HG03060 (cell line): ENCODE data around the gene EFS.
"Not testable (repeated sequence)": the region's sequence is repeated elsewhere in the genome, so short reads cannot be mapped to it uniquely, and the experiment has no call there.

ENCODE experiments used
- ATAC-seq: cut with Tn5 transposase; IDR thresholded peaks from one replicate; pipeline ENCODE4 v1.9.1; 2021; ENCODE audit warnings: low read depth, moderate number of reproducible peaks; ENCODE audit not compliant: unreplicated experiment

Gene EFS

GRCh38 chr14:23344481-23344880 lies 20.5 kb downstream of the EFS start:
- ATAC-seq, result no peak

- no peak for ATAC-seq
Observed at GRCh38 chr14:23339506-23340268, 25.3 kb downstream of the EFS start.

- no peak for ATAC-seq
Observed at GRCh38 chr14:23335623-23336022, 29.3 kb downstream of the EFS start.

GRCh38 chr14:23327947-23328744 lies 36.8 kb downstream of the EFS start:
- ATAC-seq, result no peak

- no peak for ATAC-seq
Observed at GRCh38 chr14:23326491-23327332, 38.3 kb downstream of the EFS start.

- not testable (repeated sequence) for ATAC-seq
Observed at GRCh38 chr14:23325746-23326145, 39.2 kb downstream of the EFS start.

- no peak for ATAC-seq
Observed at GRCh38 chr14:23324993-23325392, 40.0 kb downstream of the EFS start.

GRCh38 chr14:23324455-23324846 lies 40.5 kb downstream of the EFS start:
- no peak for ATAC-seq

- no peak for ATAC-seq
Observed at GRCh38 chr14:23323838-23324454, 41.0 kb downstream of the EFS start.

GRCh38 chr14:23322568-23323517 lies 42.1 kb downstream of the EFS start:
- ATAC-seq, result no peak

- no peak for ATAC-seq
Observed at GRCh38 chr14:23321572-23322547, 43.1 kb downstream of the EFS start.

- ATAC-seq, result peak; percentile 83
Observed at GRCh38 chr14:23320584-23321571, 44.1 kb downstream of the EFS start, which contains the start of gene PABPN1. PABPN1 (plus strand) TSS chr14:23321457; CDS start chr14:23321470, 13 bp downstream.

- ATAC-seq, result no peak
Observed at GRCh38 chr14:23319746-23320583, 45.0 kb downstream of the EFS start.

- ATAC-seq, result no peak
Observed at GRCh38 chr14:23316300-23316699, 48.7 kb downstream of the EFS start.

- ATAC-seq, result no peak
Observed at GRCh38 chr14:23310546-23310945, 54.4 kb downstream of the EFS start.
